CD4-positive, alpha-beta T cell treated with Interferon gamma for 1 hour (primary cell): Measurements from ENCODE around the gene CCDC82.
A peak's percentile ranks its signal among the peaks of the same experiment; 100 is the strongest.
"Not testable (repeated sequence)": the region's sequence is repeated elsewhere in the genome, so short reads cannot be mapped to it uniquely, and the experiment has no call there.

Experiments used
- DNase-seq: peaks from one replicate; pipeline ENCODE4 v3.0.0-alpha.2; 2020

Gene CCDC82

GRCh38 chr11:96389720-96390487 is at the start of gene CCDC82, which contains the start of gene JRKL:
CCDC82 (minus strand) TSS chr11:96389912; CDS start chr11:96384747, 5,165 bp downstream.
JRKL (plus strand) TSS chr11:96390013; CDS start chr11:96390650, 637 bp downstream.
- peak; percentile 94 for DNase-seq

- not testable (repeated sequence) for DNase-seq
These were observed 42.9 kb upstream of the CCDC82 start for GRCh38 chr11:96432654-96433053.

GRCh38 chr11:96430668-96431067 is 41.0 kb upstream of the CCDC82 start:
- DNase-seq: no peak

GRCh38 chr11:96424693-96425092 is 35.0 kb upstream of the CCDC82 start:
- DNase-seq: no peak

GRCh38 chr11:96413408-96413807 is 23.7 kb upstream of the CCDC82 start:
- no peak for DNase-seq

- no peak for DNase-seq
These were observed 23.2 kb upstream of the CCDC82 start for GRCh38 chr11:96412761-96413381.

GRCh38 chr11:96411412-96411811 is 21.7 kb upstream of the CCDC82 start:
- not testable (repeated sequence) for DNase-seq

GRCh38 chr11:96400697-96401096 is 11.0 kb upstream of the CCDC82 start:
- DNase-seq: no peak

- DNase-seq: no peak
These were observed 8.2 kb upstream of the CCDC82 start for GRCh38 chr11:96397863-96398262.

- no peak for DNase-seq
These were observed 6.9 kb upstream of the CCDC82 start for GRCh38 chr11:96396637-96397036.

GRCh38 chr11:96394773-96395172 is 5.1 kb upstream of the CCDC82 start:
- no peak for DNase-seq

- no peak for DNase-seq
These were observed 4.1 kb upstream of the CCDC82 start for GRCh38 chr11:96393753-96394348.

GRCh38 chr11:96391698-96392307 is 2.1 kb upstream of the CCDC82 start:
- DNase-seq: no peak

- no peak for DNase-seq
These were observed 728 bp upstream of the CCDC82 start for GRCh38 chr11:96390488-96390792.

GRCh38 chr11:96388891-96389719 is 607 bp downstream of the CCDC82 start:
- no peak for DNase-seq

- no peak for DNase-seq
These were observed 4.5 kb downstream of the CCDC82 start for GRCh38 chr11:96385187-96385586.

- DNase-seq: no peak
These were observed 5.6 kb downstream of the CCDC82 start for GRCh38 chr11:96384156-96384555.

GRCh38 chr11:96376796-96377195 is 12.9 kb downstream of the CCDC82 start:
- no peak for DNase-seq

- DNase-seq: no peak
These were observed 15.9 kb downstream of the CCDC82 start for GRCh38 chr11:96373826-96374225.

- no peak for DNase-seq
These were observed 22.4 kb downstream of the CCDC82 start for GRCh38 chr11:96367342-96367741.

GRCh38 chr11:96366024-96366423 is 23.7 kb downstream of the CCDC82 start:
- no peak for DNase-seq

- DNase-seq: no peak
These were observed 24.2 kb downstream of the CCDC82 start for GRCh38 chr11:96365493-96365892.

GRCh38 chr11:96361778-96362177 is 27.9 kb downstream of the CCDC82 start:
- no peak for DNase-seq
